GM13977 (cell line): ENCODE results near the gene CTNND2.

Source experiments
- DNase-seq: peaks from one replicate; pipeline ENCODE4 v3.0.0; 2012; ENCODE audit warnings: low spot score
- in situ Hi-C: fragments of 300-500 bp; cut with MboI; formaldehyde crosslinking; loops from one replicate; pipeline ENCODE4 v1.12.0; 2022; ENCODE audit warnings: low sequenced_read_pairs, low pct_unique_long_range_greater_than_20kb, mixed read lengths, inconsistent platforms; ENCODE audit not compliant: unreplicated experiment
- TF ChIP-seq, protein P1 (sequence below): IDR thresholded peaks from 2 replicates; pipeline ENCODE4 v1.5.1; 2012; ENCODE audit warnings: mild to moderate bottlenecking, control low read depth; ENCODE audit not compliant: insufficient read depth; ENCODE audit errors: extremely low read depth, missing control alignments

CTNND2 gene

DNA sequence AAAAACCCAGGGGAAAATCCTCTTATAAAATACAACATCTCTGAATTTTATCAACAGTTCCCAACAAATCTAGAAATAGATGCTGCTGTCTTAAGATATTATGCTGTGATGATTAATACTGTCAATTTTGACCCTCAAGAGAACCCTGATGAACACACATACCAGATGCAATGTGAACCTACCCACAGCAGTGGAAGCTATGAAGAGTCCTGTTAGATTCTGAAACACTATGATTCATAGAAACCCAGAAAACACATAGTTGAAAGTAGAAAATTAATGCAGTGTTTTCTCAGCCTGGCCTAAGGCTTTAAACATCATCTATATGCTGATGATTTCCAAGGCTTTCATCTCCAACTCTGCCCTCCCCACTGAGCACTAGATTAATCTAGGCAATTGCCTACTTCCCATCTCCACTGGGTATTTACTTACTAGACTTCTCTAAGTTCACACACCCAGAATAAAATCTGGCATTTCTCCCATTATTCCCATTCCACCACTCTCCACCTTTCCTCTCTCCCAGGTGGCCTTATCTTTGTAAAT lies 296.2 kb downstream of the CTNND2 start:
- TF ChIP-seq, protein P1, sequence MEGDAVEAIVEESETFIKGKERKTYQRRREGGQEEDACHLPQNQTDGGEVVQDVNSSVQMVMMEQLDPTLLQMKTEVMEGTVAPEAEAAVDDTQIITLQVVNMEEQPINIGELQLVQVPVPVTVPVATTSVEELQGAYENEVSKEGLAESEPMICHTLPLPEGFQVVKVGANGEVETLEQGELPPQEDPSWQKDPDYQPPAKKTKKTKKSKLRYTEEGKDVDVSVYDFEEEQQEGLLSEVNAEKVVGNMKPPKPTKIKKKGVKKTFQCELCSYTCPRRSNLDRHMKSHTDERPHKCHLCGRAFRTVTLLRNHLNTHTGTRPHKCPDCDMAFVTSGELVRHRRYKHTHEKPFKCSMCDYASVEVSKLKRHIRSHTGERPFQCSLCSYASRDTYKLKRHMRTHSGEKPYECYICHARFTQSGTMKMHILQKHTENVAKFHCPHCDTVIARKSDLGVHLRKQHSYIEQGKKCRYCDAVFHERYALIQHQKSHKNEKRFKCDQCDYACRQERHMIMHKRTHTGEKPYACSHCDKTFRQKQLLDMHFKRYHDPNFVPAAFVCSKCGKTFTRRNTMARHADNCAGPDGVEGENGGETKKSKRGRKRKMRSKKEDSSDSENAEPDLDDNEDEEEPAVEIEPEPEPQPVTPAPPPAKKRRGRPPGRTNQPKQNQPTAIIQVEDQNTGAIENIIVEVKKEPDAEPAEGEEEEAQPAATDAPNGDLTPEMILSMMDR = no peak
- in situ Hi-C loops = no loop called here

DNA sequence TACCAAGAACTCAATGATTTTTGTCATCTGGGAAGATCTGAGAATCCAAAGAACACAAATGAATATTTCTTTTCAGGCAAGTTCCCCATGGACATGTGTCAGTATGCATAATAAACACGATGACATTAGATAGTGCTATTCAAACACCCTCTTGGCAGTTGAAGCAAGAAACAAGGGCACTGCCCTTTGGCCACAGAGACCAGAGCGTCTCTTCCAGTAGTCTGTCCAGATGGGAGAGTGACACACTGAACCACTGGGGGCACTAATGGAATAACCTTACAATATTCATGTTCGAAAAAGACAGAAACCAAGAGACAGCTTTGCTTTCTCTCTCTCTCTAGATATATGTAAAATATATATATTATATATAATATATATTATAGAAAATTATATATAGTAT lies 301.9 kb downstream of the CTNND2 start:
- in situ Hi-C loops = no loop called here
- no peak for DNase-seq
- TF ChIP-seq, protein P1 = no peak

More for the DNA sequence above, 296.2 kb downstream of the CTNND2 start:
- DNase-seq = no peak

DNA sequence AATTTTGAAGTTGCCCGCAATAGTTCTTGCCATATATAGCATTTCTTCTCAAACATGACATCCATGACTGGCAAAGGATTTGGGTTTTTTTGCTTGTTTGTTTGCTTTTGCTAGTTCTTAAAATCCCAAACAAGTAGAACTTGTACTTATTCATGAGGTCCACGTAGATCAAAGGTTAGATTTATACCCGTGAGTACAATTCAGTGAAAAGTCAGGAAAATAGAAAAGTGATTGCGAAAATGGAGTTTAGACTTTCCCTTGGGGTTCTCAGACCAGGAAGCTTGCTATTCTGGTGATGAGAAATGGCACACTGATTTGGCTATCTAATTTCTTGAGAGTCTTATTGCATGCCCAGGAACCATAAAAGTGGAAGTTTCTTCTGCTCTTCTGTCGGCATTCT lies 304.7 kb downstream of the CTNND2 start:
- TF ChIP-seq, protein P1 = no peak
- in situ Hi-C loops = no loop called here
- DNase-seq = no peak

DNA sequence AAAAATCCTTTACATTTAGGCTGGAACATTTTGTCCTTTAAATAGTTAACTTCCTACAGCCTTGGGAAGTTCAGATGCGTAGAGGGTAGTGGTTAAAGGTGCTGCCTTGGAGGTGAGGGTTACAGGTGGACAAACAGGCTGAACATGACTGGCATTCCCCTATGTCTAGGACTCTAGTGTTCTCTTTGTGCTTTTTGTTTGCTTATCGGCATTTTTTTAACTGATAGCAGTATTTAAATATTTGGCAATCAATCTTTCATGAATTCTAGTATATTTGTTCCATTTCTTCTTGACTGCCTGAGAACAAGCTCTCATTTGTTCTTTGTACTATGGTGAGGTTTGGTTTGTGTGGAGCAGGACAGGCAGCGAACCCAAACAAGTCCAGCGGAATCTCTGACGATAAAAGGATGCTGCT lies 307.6 kb downstream of the CTNND2 start:
- TF ChIP-seq, protein P1 = no peak
- in situ Hi-C loops = no loop called here
- DNase-seq = no peak

DNA sequence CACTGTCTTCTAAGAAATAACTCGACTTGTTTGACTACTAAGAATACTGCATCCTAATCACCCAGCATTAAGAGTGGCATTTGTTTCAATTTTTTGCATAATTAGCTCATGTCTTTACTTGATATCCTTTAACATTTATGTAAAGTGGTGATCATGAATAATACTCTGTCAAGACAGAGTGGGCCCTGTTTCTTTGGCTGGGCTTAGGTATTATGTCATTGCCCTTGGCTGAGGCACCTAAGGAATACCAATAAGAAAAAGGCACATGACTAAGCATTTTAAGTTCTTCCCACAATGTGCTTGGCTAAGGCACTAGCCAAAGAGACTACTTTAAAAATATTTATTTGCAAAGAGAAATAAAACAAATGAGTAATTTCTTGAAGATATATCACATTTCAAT lies 308.1 kb downstream of the CTNND2 start:
- no peak for DNase-seq
- in situ Hi-C loops = no loop called here
- TF ChIP-seq, protein P1 = no peak

DNA sequence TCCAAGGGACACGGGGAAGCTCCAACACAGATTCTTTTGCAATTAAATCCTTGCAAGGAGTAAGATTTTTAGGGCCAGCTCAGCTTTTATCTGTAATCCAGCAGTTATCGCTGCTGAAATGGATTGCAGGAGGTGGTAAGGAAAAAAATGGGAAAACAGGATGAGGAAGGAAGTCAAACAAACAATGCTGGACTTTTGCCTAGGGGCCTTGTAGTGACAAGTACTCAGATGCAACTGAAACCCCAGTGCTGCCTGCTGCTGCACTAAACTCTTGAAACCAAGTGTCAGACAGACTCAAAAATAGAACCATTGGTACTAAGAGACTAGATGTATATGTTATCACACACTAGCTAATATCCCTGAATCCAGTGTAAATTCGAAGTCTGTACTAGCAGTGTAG lies 309.2 kb downstream of the CTNND2 start:
- DNase-seq = no peak
- in situ Hi-C loops = no loop called here
- TF ChIP-seq, protein P1 = no peak

DNA sequence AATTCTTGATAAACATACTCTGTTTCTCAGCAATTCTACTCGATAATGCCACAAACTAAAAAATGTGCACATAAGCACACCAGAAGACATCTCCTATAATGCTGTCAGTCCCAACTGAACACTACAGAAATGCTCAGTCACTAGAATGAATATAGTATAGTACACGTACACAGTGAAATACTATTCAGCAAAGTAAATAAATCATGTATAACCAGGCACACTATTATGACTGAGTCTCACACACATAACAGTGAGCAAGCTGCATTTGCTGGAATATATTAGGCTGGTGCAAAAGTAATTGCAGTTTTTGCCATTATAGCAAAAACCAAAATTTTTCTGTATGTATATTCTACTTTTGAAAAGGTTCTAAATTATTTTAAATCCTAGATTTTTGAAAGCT lies 310.2 kb downstream of the CTNND2 start:
- TF ChIP-seq, protein P1 = no peak
- in situ Hi-C loops = no loop called here
- DNase-seq = no peak
